ENCODE measurements around the gene RERE.

DNA sequence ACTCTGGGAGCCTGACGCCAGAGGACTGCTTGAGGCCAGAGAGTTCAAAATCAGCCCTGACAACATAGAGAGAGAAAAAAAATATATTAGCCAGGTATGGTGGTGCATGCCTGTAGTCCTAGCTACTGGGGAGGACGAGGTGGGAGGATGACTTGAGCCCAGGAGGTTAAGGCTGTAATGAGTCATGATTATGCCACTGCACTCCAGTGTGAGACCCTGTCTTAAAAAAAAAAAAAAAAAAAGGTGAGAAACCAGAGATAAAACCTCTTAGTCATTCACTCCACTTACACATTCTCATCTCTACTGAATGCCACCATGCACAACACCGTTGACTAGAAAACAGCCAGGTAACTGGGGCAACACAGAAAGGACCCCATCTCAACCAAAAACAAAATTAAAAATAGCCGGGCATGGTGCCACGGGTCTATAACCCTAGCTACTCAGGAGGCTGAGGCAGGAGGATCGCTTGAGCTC is 321.5 kb downstream of the RERE start:
- TF ChIP-seq, protein P1, sequence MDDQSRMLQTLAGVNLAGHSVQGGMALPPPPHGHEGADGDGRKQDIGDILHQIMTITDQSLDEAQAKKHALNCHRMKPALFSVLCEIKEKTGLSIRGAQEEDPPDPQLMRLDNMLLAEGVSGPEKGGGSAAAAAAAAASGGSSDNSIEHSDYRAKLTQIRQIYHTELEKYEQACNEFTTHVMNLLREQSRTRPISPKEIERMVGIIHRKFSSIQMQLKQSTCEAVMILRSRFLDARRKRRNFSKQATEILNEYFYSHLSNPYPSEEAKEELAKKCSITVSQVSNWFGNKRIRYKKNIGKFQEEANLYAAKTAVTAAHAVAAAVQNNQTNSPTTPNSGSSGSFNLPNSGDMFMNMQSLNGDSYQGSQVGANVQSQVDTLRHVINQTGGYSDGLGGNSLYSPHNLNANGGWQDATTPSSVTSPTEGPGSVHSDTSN (CRISPR knock-in tag; IDR thresholded peaks at IDR 0.05) = no peak
- TF ChIP-seq, protein P2, sequence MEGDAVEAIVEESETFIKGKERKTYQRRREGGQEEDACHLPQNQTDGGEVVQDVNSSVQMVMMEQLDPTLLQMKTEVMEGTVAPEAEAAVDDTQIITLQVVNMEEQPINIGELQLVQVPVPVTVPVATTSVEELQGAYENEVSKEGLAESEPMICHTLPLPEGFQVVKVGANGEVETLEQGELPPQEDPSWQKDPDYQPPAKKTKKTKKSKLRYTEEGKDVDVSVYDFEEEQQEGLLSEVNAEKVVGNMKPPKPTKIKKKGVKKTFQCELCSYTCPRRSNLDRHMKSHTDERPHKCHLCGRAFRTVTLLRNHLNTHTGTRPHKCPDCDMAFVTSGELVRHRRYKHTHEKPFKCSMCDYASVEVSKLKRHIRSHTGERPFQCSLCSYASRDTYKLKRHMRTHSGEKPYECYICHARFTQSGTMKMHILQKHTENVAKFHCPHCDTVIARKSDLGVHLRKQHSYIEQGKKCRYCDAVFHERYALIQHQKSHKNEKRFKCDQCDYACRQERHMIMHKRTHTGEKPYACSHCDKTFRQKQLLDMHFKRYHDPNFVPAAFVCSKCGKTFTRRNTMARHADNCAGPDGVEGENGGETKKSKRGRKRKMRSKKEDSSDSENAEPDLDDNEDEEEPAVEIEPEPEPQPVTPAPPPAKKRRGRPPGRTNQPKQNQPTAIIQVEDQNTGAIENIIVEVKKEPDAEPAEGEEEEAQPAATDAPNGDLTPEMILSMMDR (tag by site-specific recombination; IDR thresholded peaks at IDR 0.05) = no peak
- TF ChIP-seq ZBTB7A (tag by site-specific recombination; IDR thresholded peaks at IDR 0.05; ENCODE audit: low read depth) (no peak), YY2 (tag by site-specific recombination; IDR thresholded peaks at IDR 0.05) (no peak), ZNF529 (tag by site-specific recombination; IDR thresholded peaks at IDR 0.05; ENCODE audit: insufficient replicate concordance) (no peak)
- TF ChIP-seq, protein P3, sequence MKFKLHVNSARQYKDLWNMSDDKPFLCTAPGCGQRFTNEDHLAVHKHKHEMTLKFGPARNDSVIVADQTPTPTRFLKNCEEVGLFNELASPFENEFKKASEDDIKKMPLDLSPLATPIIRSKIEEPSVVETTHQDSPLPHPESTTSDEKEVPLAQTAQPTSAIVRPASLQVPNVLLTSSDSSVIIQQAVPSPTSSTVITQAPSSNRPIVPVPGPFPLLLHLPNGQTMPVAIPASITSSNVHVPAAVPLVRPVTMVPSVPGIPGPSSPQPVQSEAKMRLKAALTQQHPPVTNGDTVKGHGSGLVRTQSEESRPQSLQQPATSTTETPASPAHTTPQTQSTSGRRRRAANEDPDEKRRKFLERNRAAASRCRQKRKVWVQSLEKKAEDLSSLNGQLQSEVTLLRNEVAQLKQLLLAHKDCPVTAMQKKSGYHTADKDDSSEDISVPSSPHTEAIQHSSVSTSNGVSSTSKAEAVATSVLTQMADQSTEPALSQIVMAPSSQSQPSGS (tag by site-specific recombination; IDR thresholded peaks at IDR 0.05; ENCODE audit: low read depth) = no peak

All from HEK293 (cell line).